ENCODE measurements around the gene DOCK8. TPM values are rescaled to one million over a fixed set of nuclear protein-coding genes. Genes with fewer than 3 reads are reported as not detected.

DOCK8 gene
- total RNA-seq, 1 donor from 2014 or later, result 47.2 TPM

GRCh38 chr9:495739-496138, 281.1 kb downstream of the DOCK8 start:
- no peak for DNase-seq (ENCODE audit: low spot score)

- no peak for DNase-seq (ENCODE audit: low spot score)
Measured at GRCh38 chr9:503326-503725, 288.7 kb downstream of the DOCK8 start.

GRCh38 chr9:503881-504852, 289.5 kb downstream of the DOCK8 start, which contains the start of gene KANK1:
Gene KANK1, plus strand, starts transcription at chr9:504695.
- DNase-seq (ENCODE audit: low spot score), result peak; percentile 73

- peak; percentile 13 for DNase-seq (ENCODE audit: low spot score)
Measured at GRCh38 chr9:504921-505740, 290.5 kb downstream of the DOCK8 start.

GRCh38 chr9:505741-506059, 291.0 kb downstream of the DOCK8 start:
- no peak for DNase-seq (ENCODE audit: low spot score)

GRCh38 chr9:506281-506680, 291.6 kb downstream of the DOCK8 start:
- DNase-seq (ENCODE audit: low spot score), result no peak

- no peak for DNase-seq (ENCODE audit: low spot score)
Measured at GRCh38 chr9:511861-512260, 297.2 kb downstream of the DOCK8 start.

- DNase-seq (ENCODE audit: low spot score), result no peak
Measured at GRCh38 chr9:512555-513272, 298.0 kb downstream of the DOCK8 start.

Other genes starting within 250 kb of the DOCK8 start
- 17.7 TPM for gene WASHC1, start 185.4 kb upstream of the DOCK8 start, total RNA-seq
- 0.43 TPM for gene FOXD4, start 96.4 kb upstream of the DOCK8 start, total RNA-seq
- 20.5 TPM for gene ZNG1A, start 35.8 kb upstream of the DOCK8 start, total RNA-seq